ENCODE data around the gene NRXN3.

NRXN3 gene

DNA sequence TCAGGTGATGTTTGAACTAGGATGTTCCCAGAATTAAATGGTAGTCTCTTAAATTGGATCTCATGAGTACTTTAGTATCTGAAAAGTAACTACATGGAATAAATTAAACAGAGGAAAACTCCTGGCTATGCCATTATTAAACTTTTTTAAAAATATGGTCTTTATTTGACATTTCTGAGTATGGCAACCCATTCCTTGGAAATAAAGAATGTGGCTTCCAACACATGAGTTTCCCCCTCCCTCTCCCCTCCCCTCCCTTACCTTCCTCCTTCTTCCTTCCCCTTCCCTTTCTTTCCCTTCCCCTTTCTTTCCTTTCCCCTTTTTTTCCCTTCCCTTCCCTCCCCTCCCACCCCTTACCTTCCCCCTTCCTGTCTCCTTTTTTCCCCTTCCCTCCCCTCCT is 1100.9 kb downstream of the NRXN3 start:
- no peak for DNase-seq

GRCh38 chr14:79274641-79275291 is 1104.6 kb downstream of the NRXN3 start:
- DNase-seq = peak; percentile 38

GRCh38 chr14:79275292-79275655 is 1105.1 kb downstream of the NRXN3 start:
- DNase-seq = peak; percentile 44

- peak; percentile 77 for DNase-seq
Observed at GRCh38 chr14:79278286-79278797, 1108.2 kb downstream of the NRXN3 start.

DNA sequence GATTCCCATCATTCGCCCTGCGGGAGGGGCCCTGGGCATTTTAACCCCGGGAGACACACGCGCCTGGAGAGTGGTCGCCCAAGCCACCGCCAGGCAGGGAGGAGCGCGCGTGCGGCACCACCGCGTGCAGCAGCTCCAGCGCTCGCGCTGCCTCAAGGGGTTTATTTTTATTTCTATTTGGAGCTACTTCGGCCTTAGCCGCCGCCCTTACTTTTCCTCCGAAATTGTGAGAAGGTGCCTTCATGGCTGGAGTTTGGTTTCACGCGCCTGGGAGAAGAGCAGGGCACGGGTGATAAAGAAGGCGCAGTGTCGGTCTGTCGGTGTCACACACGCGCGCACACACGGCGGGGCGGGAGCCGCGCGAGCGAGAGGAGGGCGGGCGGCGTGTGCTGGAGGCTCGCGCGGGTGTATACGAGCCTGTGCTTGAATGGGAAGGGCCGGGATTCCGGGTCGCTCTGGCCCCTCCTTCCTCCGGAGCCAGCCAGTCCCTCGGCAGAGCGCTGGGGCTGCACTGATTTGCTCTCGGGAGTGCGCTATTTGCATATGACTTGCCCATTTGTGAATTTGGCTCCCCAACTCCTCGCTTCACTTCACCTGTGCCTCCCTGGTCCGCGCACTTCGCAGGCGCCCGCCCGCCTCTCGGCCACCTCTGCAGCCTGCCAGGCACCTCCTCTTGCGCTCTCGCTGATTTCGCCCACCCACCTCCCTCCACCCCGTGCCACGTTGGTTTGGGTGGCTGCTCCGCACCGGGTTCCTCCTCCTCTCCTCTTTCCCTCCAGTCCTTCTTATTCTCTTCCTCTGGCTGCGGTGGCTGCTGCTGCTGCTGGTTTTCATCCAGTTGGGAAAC is 1108.8 kb downstream of the NRXN3 start:
- peak; percentile 99 for DNase-seq

DNA sequence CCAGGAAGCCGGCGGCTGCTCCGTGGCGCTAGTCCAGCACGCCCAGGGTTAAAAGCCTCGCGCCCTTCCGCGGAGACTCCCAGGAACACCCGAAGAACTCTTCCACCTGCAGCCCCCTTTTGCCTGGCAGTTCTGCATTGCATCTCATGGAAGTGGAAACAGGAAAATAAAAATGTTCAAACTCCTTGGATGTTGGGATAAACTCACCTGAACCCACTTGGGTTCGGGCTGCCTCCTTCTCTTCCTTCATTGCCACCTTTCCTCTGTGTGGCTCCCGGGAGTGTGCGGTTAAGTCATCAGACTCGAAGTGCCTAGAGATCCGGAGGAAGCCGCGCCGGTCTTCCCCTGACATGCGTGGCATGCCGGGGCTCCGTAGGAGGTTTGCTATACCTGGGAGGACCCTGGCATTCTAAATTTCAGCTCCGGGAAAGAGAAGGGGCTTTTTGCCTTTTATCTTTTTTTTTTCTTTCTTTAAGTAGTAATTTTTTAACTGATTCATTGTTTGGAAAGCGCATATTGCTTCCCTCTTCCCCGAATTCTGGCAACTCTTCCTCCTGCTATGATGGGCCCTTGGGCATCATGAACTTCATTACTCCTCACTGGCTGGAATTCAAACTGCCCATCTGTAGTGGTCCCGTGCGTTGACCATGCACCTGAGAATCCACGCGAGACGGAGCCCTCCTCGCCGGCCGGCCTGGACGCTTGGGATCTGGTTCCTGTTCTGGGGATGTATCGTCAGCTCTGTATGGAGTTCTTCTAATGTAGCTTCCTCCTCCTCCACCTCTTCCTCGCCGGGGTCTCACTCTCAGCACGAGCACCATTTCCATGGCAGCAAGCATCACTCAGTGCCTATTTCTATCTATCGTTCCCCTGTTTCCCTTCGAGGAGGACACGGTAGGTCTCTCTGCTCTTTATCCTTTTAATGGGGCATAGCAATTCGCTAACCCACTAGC is 1109.7 kb downstream of the NRXN3 start:
- peak; percentile 83 for DNase-seq

- peak; percentile 94 for DNase-seq
Observed at GRCh38 chr14:79281244-79282152, 1111.3 kb downstream of the NRXN3 start.

- no peak for DNase-seq
Observed at GRCh38 chr14:79284621-79285020, 1114.4 kb downstream of the NRXN3 start.

- peak; percentile 16 for DNase-seq
Observed at GRCh38 chr14:79285263-79285662, 1115.1 kb downstream of the NRXN3 start.

- no peak for DNase-seq
Observed at GRCh38 chr14:79287976-79288375, 1117.8 kb downstream of the NRXN3 start.

DNA sequence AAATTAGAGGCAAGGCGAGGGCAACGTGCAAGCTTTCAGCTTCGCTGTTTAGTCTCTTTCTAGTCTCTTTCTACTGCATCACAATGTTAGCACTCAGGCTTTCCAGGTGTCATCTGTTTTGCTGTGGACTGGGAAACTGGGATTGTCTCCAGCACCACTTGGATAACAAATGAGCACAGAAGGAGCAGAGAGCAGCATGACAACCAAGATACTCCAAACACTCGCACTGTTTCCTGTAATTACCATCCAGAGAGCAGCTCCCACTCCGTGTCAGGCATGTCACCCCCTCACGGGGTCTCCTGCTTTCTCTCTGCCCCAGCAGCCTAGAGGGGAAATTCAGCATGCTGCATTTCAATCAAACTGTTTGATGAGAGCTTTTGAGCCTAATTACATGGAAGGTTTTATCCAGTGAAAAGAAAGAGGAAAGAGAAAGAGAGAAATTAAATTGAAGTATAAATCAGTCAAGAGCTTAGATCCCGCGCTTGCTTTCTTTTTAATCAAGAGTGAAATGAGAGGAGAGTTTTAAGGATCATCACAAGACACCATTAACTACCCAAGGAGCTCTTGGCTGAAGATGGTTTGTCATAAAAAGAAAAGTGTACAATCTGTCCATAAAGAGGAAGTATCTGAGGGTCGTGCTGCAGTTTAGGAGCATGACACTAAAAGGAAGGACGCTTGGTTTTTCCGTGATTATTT is 1123.5 kb downstream of the NRXN3 start:
- DNase-seq = peak; percentile 89

- DNase-seq = peak; percentile 21
Observed at GRCh38 chr14:79294499-79294898, 1124.3 kb downstream of the NRXN3 start.

DNA sequence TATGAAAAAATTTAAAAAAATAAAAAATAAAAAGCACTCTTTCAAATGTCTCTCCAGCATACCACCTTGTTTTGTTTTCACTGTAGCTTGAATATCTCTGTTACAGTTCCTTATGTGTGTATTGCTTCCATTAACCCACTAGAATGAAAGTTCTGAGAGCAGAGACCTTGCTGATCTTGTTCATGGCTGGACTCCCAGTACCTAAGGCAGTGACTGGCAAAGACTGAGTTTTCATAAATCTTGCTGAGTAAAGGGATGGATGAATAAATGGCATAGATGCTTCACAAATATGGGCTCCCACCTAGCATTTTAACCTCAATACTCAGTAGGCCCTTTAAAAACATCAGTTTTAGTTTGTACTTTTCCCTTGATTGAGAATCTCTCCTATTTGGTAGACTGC is 1125.2 kb downstream of the NRXN3 start:
- no peak for DNase-seq

GRCh38 chr14:79298373-79298772 is 1128.2 kb downstream of the NRXN3 start:
- no peak for DNase-seq

DNA sequence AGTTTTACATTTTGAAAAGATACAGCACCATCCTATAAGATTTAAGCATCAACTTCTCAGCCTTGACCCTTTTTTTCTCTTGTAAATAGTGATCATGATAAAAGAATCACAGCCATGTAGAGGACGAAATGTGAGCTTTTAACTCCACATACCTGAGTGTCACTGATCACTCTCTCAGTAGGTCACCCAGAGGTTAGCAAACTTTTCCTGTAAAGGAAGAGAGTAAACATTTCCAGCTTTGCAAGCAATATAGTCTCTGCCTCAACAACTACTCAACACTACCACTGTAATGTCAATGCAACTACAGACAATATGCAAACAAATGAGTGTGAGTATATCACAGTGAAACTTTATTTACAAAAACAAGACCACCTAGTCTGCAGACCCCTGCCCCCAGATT is 1129.0 kb downstream of the NRXN3 start:
- DNase-seq = no peak

DNA sequence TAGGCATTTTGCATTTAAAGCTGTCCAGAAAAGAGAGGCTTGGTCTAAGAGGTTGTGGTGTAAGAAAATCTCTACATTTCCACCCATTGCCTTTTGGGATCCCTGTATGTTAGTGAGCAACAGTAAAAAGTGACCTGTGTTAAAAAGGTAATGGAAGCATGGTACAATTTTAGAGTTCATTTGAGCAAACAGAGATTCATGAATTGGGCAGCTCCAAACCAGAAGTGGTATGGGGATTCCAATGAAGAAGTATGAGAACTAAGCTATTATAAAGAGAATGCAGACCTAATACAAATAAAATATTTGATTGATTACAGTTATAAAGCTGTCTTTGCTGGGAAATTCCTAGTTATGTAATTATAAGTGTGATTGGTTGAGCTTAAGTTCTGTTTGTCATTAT is 1134.1 kb downstream of the NRXN3 start:
- no peak for DNase-seq

DNA sequence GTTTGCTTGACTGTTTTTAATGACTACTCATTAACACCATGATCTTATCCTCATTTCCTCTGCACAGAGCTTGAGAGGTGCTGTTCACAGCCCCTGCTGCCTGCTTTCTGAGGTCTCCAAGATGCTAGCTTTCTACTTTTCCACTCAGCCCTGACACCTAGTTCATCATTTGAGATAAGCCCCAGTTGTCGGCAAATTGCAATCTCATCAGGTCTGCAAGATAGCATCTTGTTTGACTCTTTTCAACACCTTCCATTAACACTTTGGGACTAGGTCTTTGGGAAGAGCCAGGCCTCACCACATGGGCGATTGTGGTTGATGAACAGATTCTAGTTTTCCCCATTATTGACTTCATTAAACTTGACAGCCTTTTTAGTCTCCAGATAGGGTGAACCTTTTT is 1136.4 kb downstream of the NRXN3 start:
- DNase-seq = peak; percentile 19

- peak; percentile 18 for DNase-seq
Observed at GRCh38 chr14:79318371-79318770, 1148.2 kb downstream of the NRXN3 start.

- no peak for DNase-seq
Observed at GRCh38 chr14:79320561-79320960, 1150.4 kb downstream of the NRXN3 start.

DNA sequence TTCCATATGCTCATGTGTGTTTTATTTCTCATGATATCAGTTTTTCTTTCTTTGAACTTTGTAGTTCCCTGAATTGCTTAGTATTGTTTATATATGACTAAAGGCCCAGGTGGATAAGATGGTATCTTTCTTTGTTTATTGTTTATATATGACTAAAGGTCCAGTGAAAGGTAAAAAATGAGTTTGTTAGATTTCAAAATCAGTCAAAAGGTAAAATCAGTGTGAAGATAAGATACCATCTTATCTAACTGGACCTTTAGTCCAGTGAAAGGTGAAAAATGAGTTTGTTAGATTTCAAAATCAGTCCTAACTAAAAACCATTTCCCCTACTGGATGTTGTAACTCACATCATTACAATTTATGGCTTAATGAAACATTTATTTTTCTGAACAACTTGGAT is 1150.9 kb downstream of the NRXN3 start:
- DNase-seq = no peak

GRCh38 chr14:79325071-79325470 is 1154.9 kb downstream of the NRXN3 start:
- DNase-seq = peak; percentile 92
